Measurements from ENCODE around the gene KDSR.

Gene KDSR, protein sequence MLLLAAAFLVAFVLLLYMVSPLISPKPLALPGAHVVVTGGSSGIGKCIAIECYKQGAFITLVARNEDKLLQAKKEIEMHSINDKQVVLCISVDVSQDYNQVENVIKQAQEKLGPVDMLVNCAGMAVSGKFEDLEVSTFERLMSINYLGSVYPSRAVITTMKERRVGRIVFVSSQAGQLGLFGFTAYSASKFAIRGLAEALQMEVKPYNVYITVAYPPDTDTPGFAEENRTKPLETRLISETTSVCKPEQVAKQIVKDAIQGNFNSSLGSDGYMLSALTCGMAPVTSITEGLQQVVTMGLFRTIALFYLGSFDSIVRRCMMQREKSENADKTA

DNA sequence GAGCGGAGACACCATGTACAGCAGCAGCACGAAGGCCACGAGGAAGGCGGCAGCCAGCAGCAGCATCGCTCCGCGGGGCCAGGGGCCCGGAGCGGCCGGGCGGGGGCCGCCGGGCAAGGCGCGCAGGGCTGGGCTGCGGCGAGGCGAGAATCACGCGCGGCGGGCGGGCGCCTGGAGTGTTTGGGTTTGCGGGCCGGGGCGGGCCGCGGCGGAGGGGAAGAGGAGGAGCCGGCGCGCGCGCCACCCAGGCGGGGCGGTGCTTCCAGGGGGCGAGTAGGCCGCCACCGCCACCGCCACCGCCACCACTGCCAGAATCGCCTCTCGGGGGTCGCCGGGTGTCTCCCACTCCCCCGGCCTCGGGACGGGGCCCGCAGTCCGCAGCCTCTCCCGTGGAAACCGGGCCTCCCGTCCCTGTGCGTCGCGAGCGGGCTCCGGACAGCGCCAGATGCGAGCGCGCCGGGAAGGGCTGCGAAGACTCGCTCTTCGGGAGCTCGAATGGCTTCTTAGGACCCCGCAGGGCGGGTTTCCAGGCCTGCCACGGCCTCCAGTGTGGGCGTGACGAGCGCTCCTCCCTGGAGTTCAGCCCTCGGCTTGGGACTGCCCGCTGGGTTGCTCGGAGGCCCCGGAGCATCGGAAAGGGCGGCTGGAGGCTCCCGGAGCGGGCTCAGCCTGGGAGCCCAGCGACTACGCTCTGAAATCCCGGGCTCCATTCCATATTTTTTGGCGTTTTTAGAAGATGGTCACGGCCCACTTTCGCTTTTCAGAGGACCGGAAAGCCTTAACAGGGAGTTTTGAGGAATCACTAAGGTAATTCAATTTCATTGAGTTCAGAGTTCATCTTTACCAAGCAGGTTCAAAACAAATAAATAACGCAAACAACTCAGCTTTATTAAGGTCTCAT is at the start of gene KDSR:
TSS of gene KDSR (minus strand) at position 154 of the 901 bp plus-strand sequence. CDS start at position 66, 88 bp downstream.
- Histone ChIP-seq H3K9ac (ENCODE audit: low read depth, low read length) (peak within 1 kb of the TSS; percentile 70), H3K9me3 (ENCODE audit: control insufficient read depth, insufficient read depth, low read length) (no peaks in the 10 kb centered on the region), H3K36me3 (ENCODE audit: control insufficient read depth, insufficient read depth, low read length) (no peaks in the 10 kb centered on the region), H3K4me1 (ENCODE audit: control insufficient read depth, insufficient read depth, low read length) (peaks cover 3% of the 10 kb centered on the region), H3K4me3 (ENCODE audit: low read depth, low read length) (peak within 1 kb of the TSS; percentile 83), H3K27me3 (ENCODE audit: control insufficient read depth, insufficient read depth, low read length) (no peaks in the 10 kb centered on the region)

DNA sequence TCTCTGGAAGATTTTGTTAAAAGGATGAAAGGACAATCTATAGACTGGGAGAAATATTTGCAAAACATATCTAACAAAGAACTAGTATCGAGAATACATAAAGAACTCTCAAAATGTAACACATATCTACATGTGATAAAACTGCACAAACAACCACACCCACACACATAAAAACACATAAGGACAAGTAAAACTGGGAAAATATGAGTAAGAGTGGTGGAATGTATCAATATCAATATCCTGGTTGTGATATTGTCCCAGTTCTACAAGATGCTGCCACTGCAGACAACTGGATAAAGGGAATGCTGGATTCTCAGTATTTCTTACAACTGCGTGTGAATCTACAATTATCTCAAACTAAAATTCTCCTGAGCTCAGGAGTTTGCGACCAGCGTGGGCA is 45.9 kb upstream of the KDSR start:
- Histone ChIP-seq H3K9ac (ENCODE audit: low read depth, low read length) (no peak overlapping the region), H3K4me1 (ENCODE audit: control insufficient read depth, insufficient read depth, low read length) (no peaks in the 10 kb centered on the region), H3K36me3 (ENCODE audit: control insufficient read depth, insufficient read depth, low read length) (no peaks in the 10 kb centered on the region), H3K27me3 (ENCODE audit: control insufficient read depth, insufficient read depth, low read length) (no peaks in the 10 kb centered on the region), H3K9me3 (ENCODE audit: control insufficient read depth, insufficient read depth, low read length) (no peaks in the 10 kb centered on the region), H3K4me3 (ENCODE audit: low read depth, low read length) (no peak overlapping the region)

GRCh38 chr18:63410792-63411191 is 43.8 kb upstream of the KDSR start:
- H3K27me3 ChIP-seq (ENCODE audit: control insufficient read depth, insufficient read depth, low read length), result no peaks in the 10 kb centered on the region
- H3K9ac ChIP-seq (ENCODE audit: low read depth, low read length), result no peak overlapping the region
- H3K36me3 ChIP-seq (ENCODE audit: control insufficient read depth, insufficient read depth, low read length), result no peaks in the 10 kb centered on the region
- H3K4me3 ChIP-seq (ENCODE audit: low read depth, low read length), result no peak overlapping the region
- no peaks in the 10 kb centered on the region for H3K9me3 ChIP-seq (ENCODE audit: control insufficient read depth, insufficient read depth, low read length)
- peaks cover 3% of the 10 kb centered on the region for H3K4me1 ChIP-seq (ENCODE audit: control insufficient read depth, insufficient read depth, low read length)

- H3K27me3 ChIP-seq (ENCODE audit: control insufficient read depth, insufficient read depth, low read length), result no peaks in the 10 kb centered on the region
- no peaks in the 10 kb centered on the region for H3K36me3 ChIP-seq (ENCODE audit: control insufficient read depth, insufficient read depth, low read length)
- H3K9me3 ChIP-seq (ENCODE audit: control insufficient read depth, insufficient read depth, low read length), result no peaks in the 10 kb centered on the region
These were observed 42.3 kb upstream of the KDSR start for GRCh38 chr18:63409301-63409700.

GRCh38 chr18:63407734-63408133 is 40.7 kb upstream of the KDSR start:
- Histone ChIP-seq H3K9ac (ENCODE audit: low read depth, low read length) (no peak overlapping the region), H3K4me1 (ENCODE audit: control insufficient read depth, insufficient read depth, low read length) (peaks cover 3% of the 10 kb centered on the region), H3K36me3 (ENCODE audit: control insufficient read depth, insufficient read depth, low read length) (no peaks in the 10 kb centered on the region), H3K4me3 (ENCODE audit: low read depth, low read length) (no peak overlapping the region), H3K9me3 (ENCODE audit: control insufficient read depth, insufficient read depth, low read length) (no peaks in the 10 kb centered on the region), H3K27me3 (ENCODE audit: control insufficient read depth, insufficient read depth, low read length) (no peaks in the 10 kb centered on the region)

More at GRCh38 chr18:63409301-63409700, 42.3 kb upstream of the KDSR start:
- Histone ChIP-seq H3K4me1 (ENCODE audit: control insufficient read depth, insufficient read depth, low read length) (peaks cover 3% of the 10 kb centered on the region), H3K4me3 (ENCODE audit: low read depth, low read length) (no peak overlapping the region), H3K9ac (ENCODE audit: low read depth, low read length) (no peak overlapping the region)

GRCh38 chr18:63405986-63406385 is 39.0 kb upstream of the KDSR start:
- no peak overlapping the region for H3K4me3 ChIP-seq (ENCODE audit: low read depth, low read length)
- H3K4me1 ChIP-seq (ENCODE audit: control insufficient read depth, insufficient read depth, low read length), result peaks cover 3% of the 10 kb centered on the region
- no peaks in the 10 kb centered on the region for H3K27me3 ChIP-seq (ENCODE audit: control insufficient read depth, insufficient read depth, low read length)
- peaks cover 4% of the 10 kb centered on the region for H3K36me3 ChIP-seq (ENCODE audit: control insufficient read depth, insufficient read depth, low read length)
- H3K9ac ChIP-seq (ENCODE audit: low read depth, low read length), result no peak overlapping the region
- no peaks in the 10 kb centered on the region for H3K9me3 ChIP-seq (ENCODE audit: control insufficient read depth, insufficient read depth, low read length)

DNA sequence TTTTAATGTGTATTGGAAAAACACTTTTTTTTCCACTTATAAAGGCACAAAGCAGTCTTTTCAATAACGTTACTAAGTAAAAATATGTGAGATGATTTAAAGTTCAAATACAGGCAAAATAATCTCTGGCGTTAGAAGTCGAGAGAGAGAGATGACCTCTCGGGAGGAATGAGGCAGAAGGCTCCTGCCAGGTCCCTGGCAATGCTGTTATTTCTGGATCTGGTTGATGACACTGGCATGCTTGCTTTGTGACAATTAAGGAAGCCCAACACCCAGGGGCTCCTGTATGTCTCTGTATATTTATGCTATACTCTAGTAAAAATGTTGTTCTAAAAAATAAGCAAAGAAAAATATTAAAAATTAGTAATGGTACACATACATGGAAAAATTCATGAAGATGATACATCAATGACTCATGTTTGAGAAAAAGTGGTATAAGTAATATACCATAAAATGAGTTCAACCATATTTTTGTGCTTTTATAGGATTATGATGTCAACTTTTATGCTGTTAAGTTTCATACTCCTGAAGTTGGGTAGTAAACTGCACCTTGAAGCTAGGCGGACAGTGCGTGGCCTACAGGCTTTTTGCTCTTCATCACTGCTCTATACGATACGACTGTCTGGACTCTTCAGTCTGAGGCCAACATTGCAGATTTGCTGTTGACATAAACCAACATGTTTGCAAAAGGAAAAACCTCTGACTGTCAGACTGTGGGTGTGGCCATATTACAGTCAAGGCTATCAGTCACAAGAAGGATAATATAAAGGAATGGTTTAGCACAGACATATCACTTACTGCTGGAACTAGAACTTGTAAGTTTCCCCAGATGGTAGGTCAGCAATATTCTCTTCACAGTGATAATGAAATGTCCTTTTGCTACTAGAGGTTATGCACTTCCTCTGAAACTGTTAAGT is 35.5 kb upstream of the KDSR start:
- Histone ChIP-seq H3K9me3 (ENCODE audit: control insufficient read depth, insufficient read depth, low read length) (no peaks in the 10 kb centered on the region), H3K9ac (ENCODE audit: low read depth, low read length) (no peak overlapping the region), H3K36me3 (ENCODE audit: control insufficient read depth, insufficient read depth, low read length) (peaks cover 7% of the 10 kb centered on the region), H3K4me1 (ENCODE audit: control insufficient read depth, insufficient read depth, low read length) (peaks cover 3% of the 10 kb centered on the region), H3K4me3 (ENCODE audit: low read depth, low read length) (no peak overlapping the region), H3K27me3 (ENCODE audit: control insufficient read depth, insufficient read depth, low read length) (no peaks in the 10 kb centered on the region)

DNA sequence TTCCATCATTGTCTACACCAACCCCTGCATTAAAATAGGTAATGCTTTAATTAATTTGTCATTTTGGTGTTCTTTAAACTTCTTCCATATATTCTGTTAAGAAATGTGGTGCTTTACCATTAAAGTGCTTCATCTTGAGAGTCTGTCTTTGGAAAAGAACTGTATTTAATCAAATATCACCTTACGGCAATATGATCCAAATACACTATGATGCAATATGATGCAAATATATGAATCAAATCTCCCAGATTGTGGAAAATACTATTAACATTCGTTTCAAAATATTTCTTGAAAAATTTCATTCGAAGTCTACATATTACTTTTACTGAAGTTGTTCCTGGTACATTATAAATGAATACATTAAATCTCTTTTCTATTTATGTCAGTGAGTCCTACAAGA is 32.3 kb upstream of the KDSR start:
- no peak overlapping the region for H3K9ac ChIP-seq (ENCODE audit: low read depth, low read length)

DNA sequence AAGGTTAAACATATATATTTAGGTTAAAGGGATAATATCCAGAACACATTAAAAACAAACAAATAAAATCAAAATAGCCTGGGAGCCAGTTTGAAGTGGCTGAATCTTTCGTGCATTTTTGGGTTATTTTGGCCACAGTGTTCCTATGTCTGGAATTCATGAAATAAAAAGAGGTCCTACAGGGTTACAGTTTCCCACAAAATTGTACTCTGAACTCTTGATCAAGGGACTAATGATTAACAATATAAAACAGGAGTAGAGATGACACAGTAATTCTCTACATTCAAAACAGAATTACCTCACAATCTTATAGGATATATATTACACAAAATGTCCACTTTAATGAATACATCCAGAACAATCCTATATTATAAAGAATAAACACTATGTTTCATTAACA is 30.3 kb upstream of the KDSR start:
- Histone ChIP-seq H3K27me3 (ENCODE audit: control insufficient read depth, insufficient read depth, low read length) (no peaks in the 10 kb centered on the region), H3K36me3 (ENCODE audit: control insufficient read depth, insufficient read depth, low read length) (peaks cover 14% of the 10 kb centered on the region), H3K9ac (ENCODE audit: low read depth, low read length) (no peak overlapping the region), H3K4me3 (ENCODE audit: low read depth, low read length) (no peak overlapping the region), H3K9me3 (ENCODE audit: control insufficient read depth, insufficient read depth, low read length) (no peaks in the 10 kb centered on the region), H3K4me1 (ENCODE audit: control insufficient read depth, insufficient read depth, low read length) (no peaks in the 10 kb centered on the region)

More for the DNA sequence above, 32.3 kb upstream of the KDSR start:
- Histone ChIP-seq H3K9me3 (ENCODE audit: control insufficient read depth, insufficient read depth, low read length) (no peaks in the 10 kb centered on the region), H3K27me3 (ENCODE audit: control insufficient read depth, insufficient read depth, low read length) (no peaks in the 10 kb centered on the region), H3K36me3 (ENCODE audit: control insufficient read depth, insufficient read depth, low read length) (peaks cover 10% of the 10 kb centered on the region), H3K4me1 (ENCODE audit: control insufficient read depth, insufficient read depth, low read length) (no peaks in the 10 kb centered on the region), H3K4me3 (ENCODE audit: low read depth, low read length) (no peak overlapping the region)

GRCh38 chr18:63395503-63395902 is 28.5 kb upstream of the KDSR start:
- Histone ChIP-seq H3K9ac (ENCODE audit: low read depth, low read length) (no peak overlapping the region), H3K36me3 (ENCODE audit: control insufficient read depth, insufficient read depth, low read length) (peaks cover 16% of the 10 kb centered on the region), H3K4me1 (ENCODE audit: control insufficient read depth, insufficient read depth, low read length) (no peaks in the 10 kb centered on the region), H3K9me3 (ENCODE audit: control insufficient read depth, insufficient read depth, low read length) (no peaks in the 10 kb centered on the region), H3K4me3 (ENCODE audit: low read depth, low read length) (no peak overlapping the region), H3K27me3 (ENCODE audit: control insufficient read depth, insufficient read depth, low read length) (no peaks in the 10 kb centered on the region)

GRCh38 chr18:63394954-63395353 is 27.9 kb upstream of the KDSR start:
- Histone ChIP-seq H3K9me3 (ENCODE audit: control insufficient read depth, insufficient read depth, low read length) (no peaks in the 10 kb centered on the region), H3K27me3 (ENCODE audit: control insufficient read depth, insufficient read depth, low read length) (no peaks in the 10 kb centered on the region), H3K36me3 (ENCODE audit: control insufficient read depth, insufficient read depth, low read length) (peaks cover 15% of the 10 kb centered on the region), H3K4me1 (ENCODE audit: control insufficient read depth, insufficient read depth, low read length) (no peaks in the 10 kb centered on the region), H3K4me3 (ENCODE audit: low read depth, low read length) (no peak overlapping the region), H3K9ac (ENCODE audit: low read depth, low read length) (no peak overlapping the region)
